HG03342 (cell line): ENCODE measurements around the gene SBSN.

Source experiments
- ATAC-seq: cut with Tn5 transposase; IDR thresholded peaks from one replicate; pipeline ENCODE4 v1.9.1; 2021; ENCODE audit warnings: mild to moderate bottlenecking, moderate library complexity; ENCODE audit not compliant: unreplicated experiment

SBSN gene, protein sequence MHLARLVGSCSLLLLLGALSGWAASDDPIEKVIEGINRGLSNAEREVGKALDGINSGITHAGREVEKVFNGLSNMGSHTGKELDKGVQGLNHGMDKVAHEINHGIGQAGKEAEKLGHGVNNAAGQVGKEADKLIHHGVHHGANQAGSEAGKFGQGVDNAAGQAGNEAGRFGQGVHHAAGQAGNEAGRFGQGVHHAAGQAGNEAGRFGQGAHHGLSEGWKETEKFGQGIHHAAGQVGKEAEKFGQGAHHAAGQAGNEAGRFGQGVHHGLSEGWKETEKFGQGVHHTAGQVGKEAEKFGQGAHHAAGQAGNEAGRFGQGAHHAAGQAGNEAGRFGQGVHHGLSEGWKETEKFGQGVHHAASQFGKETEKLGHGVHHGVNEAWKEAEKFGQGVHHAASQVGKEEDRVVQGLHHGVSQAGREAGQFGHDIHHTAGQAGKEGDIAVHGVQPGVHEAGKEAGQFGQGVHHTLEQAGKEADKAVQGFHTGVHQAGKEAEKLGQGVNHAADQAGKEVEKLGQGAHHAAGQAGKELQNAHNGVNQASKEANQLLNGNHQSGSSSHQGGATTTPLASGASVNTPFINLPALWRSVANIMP

DNA sequence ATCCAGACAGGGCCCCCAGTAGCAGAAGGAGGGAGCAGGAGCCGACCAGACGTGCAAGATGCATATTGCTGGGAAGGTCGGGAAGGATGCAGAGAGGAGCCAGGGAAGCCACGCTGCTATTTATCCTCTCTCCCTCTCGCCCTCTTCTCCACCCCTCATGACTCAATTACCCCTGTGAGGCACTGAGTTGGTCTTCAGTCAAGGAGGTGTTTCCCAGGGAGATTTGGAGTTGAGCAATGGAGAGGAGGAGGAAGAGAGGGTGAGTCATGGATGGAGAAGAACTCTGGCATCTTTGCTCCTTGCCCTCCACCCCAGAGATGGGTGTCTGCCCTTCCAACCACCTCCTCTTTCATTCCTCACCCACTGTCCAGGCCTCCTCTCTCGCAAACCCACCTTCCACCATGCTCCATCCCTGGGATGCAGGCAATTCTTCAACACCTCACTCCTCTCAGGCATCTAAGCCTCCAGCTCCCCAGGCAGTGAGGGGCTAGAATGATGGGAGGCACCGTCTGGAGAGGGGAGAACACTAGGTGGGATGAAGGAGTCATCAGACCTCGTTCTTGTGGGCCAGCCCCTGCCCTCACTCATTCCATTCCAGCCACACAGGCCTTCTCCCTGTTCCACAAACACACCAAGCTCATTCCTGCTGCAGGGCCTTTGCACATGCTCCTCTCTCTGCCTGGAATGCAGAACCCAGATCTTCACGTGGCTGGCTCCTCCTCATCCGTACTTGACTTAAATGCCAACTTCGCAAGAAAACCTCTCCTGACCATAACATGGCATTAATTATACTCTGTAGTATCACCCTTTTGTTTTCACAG, at the start of gene SBSN:
Gene SBSN, minus strand, starts transcription at position 94 of the 821 bp plus-strand sequence. Its CDS starts 30 bp downstream, at position 64.
- no peak for ATAC-seq

DNA sequence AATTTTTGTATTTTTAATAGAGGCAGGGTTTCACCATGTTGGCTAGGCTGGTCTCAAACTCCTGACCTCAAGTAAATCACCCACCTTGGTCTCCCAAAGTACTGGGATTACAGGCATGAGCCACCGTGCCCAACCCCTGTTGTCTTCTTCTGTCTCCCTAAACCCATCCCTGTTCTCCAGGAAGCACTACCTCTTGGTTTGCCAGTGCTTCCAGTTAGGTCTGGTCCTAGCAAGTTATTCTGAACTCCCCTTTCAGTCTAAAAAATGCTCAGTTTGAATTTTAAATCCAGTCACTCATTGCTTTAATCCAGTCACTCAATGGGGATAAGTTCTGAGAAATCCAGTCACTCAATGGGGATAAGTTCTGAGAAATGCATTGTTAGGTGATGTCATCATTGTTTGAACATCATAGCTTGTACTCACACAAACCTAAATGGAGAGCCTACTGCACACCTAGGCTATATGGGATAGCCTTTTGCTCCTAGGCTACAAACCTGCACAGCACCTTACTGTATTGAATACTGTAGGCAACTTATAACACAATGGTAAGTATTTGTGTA, 43.4 kb upstream of the SBSN start:
- no peak for ATAC-seq

GRCh38 chr19:35569281-35569781, 41.2 kb upstream of the SBSN start:
- ATAC-seq, result no peak

GRCh38 chr19:35566738-35567137, 38.6 kb upstream of the SBSN start:
- ATAC-seq, result no peak

DNA sequence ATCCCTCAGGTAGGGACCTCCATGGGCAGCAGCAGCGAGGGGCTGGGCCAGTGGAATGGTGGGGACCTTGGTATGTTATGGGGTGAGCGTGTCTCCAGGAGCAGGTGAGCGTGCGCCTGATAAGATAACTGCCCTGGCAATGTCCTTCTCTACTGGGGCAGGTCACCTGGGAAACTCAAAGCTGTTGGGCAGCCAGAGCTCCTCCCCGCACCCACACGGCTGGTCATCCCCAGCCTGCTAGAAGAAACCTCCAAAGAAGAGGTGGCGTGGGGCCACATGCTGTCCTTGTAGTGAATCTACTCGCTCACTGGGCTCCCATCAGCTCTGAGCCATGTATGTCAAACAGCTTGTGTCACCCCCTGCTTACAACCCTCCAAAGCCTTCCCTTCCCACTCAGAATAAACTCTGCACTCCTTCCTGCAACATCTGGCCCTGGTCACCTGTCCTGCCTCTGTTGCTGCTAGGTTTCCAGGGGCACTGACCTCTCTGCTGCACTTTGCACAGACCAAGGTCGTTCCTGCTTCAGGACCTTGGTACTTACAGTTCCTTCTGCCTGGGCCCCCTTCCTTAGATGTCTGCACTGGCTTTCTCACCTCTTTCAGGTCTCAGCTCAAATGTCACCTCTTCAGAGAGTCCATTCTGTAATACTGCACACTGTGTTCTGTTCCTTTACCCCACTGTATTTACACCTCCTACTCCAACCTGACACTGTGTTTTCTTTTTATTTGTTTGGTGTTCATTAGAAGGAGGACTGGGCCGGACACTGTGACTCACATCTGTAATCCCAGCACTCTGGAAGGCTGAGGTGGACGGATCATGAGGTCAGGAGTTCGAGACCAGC, 37.1 kb upstream of the SBSN start:
- no peak for ATAC-seq

GRCh38 chr19:35563207-35563829, 35.2 kb upstream of the SBSN start, which contains the start of gene ATP4A:
Gene ATP4A (minus strand): TSS chr19:35563658. CDS start chr19:35563629, 29 bp downstream.
- no peak for ATAC-seq

GRCh38 chr19:35562776-35563175, 34.7 kb upstream of the SBSN start:
- ATAC-seq, result no peak

- ATAC-seq, result no peak
Observed at GRCh38 chr19:35562336-35562735, 34.2 kb upstream of the SBSN start.

GRCh38 chr19:35561436-35561835, 33.3 kb upstream of the SBSN start:
- no peak for ATAC-seq

GRCh38 chr19:35560677-35561076, 32.6 kb upstream of the SBSN start:
- ATAC-seq, result no peak

- ATAC-seq, result no peak
Observed at GRCh38 chr19:35560271-35560670, 32.2 kb upstream of the SBSN start.

GRCh38 chr19:35559781-35560180, 31.7 kb upstream of the SBSN start:
- ATAC-seq, result no peak

- ATAC-seq, result peak; percentile 65
Observed at GRCh38 chr19:35559281-35559659, 31.2 kb upstream of the SBSN start.

- no peak for ATAC-seq
Observed at GRCh38 chr19:35558400-35559280, 30.5 kb upstream of the SBSN start.

GRCh38 chr19:35557539-35558399, 29.7 kb upstream of the SBSN start:
- no peak for ATAC-seq

GRCh38 chr19:35556846-35557538, 28.9 kb upstream of the SBSN start:
- ATAC-seq, result no peak

DNA sequence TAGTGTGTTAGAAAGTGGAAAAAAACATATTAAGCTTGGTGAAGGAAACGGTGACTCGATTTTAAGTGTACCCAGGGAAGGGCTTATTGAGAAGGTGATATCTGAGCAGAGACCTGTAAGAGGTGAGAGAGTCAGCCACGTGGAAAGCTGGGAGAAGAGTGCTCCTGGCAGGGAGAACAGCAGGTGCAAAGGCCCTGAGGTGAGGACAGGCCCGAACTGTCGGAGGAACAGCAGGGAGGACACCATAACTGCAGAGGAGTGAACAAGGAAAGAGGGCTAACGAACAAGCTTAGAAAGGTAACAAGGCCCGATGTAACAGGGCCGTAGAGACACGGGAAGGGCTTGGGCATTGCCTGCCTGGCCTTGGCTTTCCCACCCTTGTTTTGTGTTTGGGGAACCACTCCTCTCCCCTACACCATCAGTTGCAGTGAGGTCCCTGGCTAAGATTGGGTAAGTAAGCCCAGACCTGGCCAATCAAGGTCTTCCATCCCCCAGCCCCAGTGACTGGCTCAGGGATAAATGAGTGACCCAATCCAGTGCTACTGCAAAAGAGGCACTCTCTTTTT, 28.0 kb upstream of the SBSN start:
- no peak for ATAC-seq
